Endothelial cell of umbilical vein (primary cell): ENCODE measurements around the gene SLC43A1. TPM values are rescaled to one million over a fixed set of nuclear protein-coding genes. Genes with fewer than 3 reads are reported as not detected.

Experiments used
- BruUV-seq: library from RNA; stranded (reverse); fragments of 400-500 nt; replicated peaks from 2 replicates; lab custom pipeline; 2021; lab: Mats Ljungman, UMichigan
- CTCF ChIA-PET: fragments of 300-600, 350-600 bp; sonication (Branson Sonifier 250); formaldehyde crosslinking; loops from one replicate; lab custom pipeline; 2021; ENCODE audit warnings: antibody characterized with exemption, inconsistent platforms; lab: Charles Lee
- POLR2A ChIA-PET: fragments of 300-600, 350-600 bp; sonication (Branson Sonifier 250); formaldehyde crosslinking; loops from one replicate; lab custom pipeline; 2021; ENCODE audit warnings: antibody characterized with exemption, inconsistent platforms; lab: Charles Lee
- DNase-seq: peaks from one replicate; pipeline ENCODE4 v3.0.0-alpha.2; 2011; ENCODE audit warnings: low read depth, low spot score
- FAIRE-seq: peaks from 2 replicates; lab custom pipeline; 2011; peaks lifted over from hg19 to GRCh38; lab: Jason Lieb, UNC
- H2AFZ ChIP-seq: 2 replicates; pipeline ENCODE4 v1.6.0; 2012; ENCODE audit warnings: low read depth, low read length, control low read depth, inconsistent platforms
- H3K27ac ChIP-seq: 2 replicates; pipeline ENCODE4 v1.5.1; 2011; ENCODE audit warnings: low read depth, mild to moderate bottlenecking, control low read depth, low read length, moderate library complexity; ENCODE audit not compliant: insufficient read depth
- H3K27me3 ChIP-seq, 2 experiments: 2 replicates each; pipeline versions ENCODE4 v1.6.0 to v1.6.1; 2011; ENCODE audit warnings: low read length in 2 of 2, mixed read lengths in 1 of 2; ENCODE audit not compliant: control insufficient read depth in 2 of 2, insufficient read depth in 2 of 2
- H3K36me3 ChIP-seq, 2 experiments: 2 replicates in 1 of 2; 3 replicates in 1 of 2; pipeline ENCODE4 v1.5.1; 2011; ENCODE audit warnings: low read length in 2 of 2, mild to moderate bottlenecking in 1 of 2, moderate library complexity in 1 of 2; ENCODE audit not compliant: control insufficient read depth in 2 of 2, insufficient read depth in 2 of 2; ENCODE audit errors: extremely low read depth in 1 of 2
- H3K4me1 ChIP-seq: 3 replicates; pipeline ENCODE4 v1.5.1; 2011; ENCODE audit warnings: mild to moderate bottlenecking, low read length; ENCODE audit not compliant: control insufficient read depth, insufficient read depth; ENCODE audit errors: extremely low read depth
- H3K4me2 ChIP-seq: 2 replicates; pipeline ENCODE4 v1.6.1; 2011; ENCODE audit warnings: low read length, control low read depth, mixed read lengths; ENCODE audit not compliant: insufficient read depth
- H3K4me3 ChIP-seq, 3 experiments: fragments of 200-600 bp in 1 of 3; sonication (generic), shearing (Covaris generic) in 1 of 3; replicated peaks in 1 of 3; 2 replicates each; pipeline ENCODE4 v1.5.1; 2011 to 2016; ENCODE audit warnings: control low read depth in 3 of 3, low read length in 3 of 3, mild to moderate bottlenecking in 2 of 3, inconsistent platforms in 1 of 3, low read depth in 1 of 3, moderate library complexity in 1 of 3; ENCODE audit not compliant: insufficient read depth in 1 of 3
- H3K79me2 ChIP-seq: 2 replicates; pipeline ENCODE4 v1.6.0; 2012; ENCODE audit warnings: low read length, inconsistent platforms; ENCODE audit not compliant: control insufficient read depth, insufficient read depth
- H3K9ac ChIP-seq: replicated peaks from 2 replicates; pipeline ENCODE3; 2011; ENCODE audit warnings: low read length, control low read depth; ENCODE audit not compliant: insufficient read depth; ENCODE audit errors: extremely low read depth
- H3K9me1 ChIP-seq: replicated peaks from 3 replicates; pipeline ENCODE4 v1.6.0; 2011; ENCODE audit warnings: mild to moderate bottlenecking, low read length; ENCODE audit not compliant: control insufficient read depth, insufficient read depth; ENCODE audit errors: extremely low read depth
- H3K9me3 ChIP-seq: replicated peaks from 2 replicates; pipeline ENCODE4 v1.5.1; 2012; ENCODE audit warnings: low read length, inconsistent platforms; ENCODE audit not compliant: control insufficient read depth, insufficient read depth
- H4K20me1 ChIP-seq: replicated peaks from 2 replicates; pipeline ENCODE3; 2011; ENCODE audit warnings: mild to moderate bottlenecking, low read length; ENCODE audit not compliant: control insufficient read depth, insufficient read depth; ENCODE audit errors: extremely low read depth
- EZH2 ChIP-seq: IDR thresholded peaks from 2 replicates; pipeline ENCODE4 v1.6.1; 2012; ENCODE audit warnings: borderline replicate concordance, low read depth, mild to moderate bottlenecking, moderate library complexity, low read length, inconsistent platforms; ENCODE audit not compliant: severe bottlenecking
- FOS ChIP-seq: IDR thresholded peaks from 2 replicates; pipeline ENCODE4 v1.6.1; 2011; ENCODE audit warnings: mild to moderate bottlenecking, low read length, moderate library complexity, borderline replicate concordance; ENCODE audit not compliant: insufficient read depth
- GATA2 ChIP-seq: IDR thresholded peaks from 2 replicates; pipeline ENCODE4 v1.7.0; 2011; ENCODE audit warnings: low read depth, mild to moderate bottlenecking, moderate library complexity, mixed read lengths, low read length; ENCODE audit not compliant: insufficient read length, insufficient read depth
- JUN ChIP-seq: IDR thresholded peaks from 2 replicates; pipeline ENCODE4 v1.6.1; 2011; ENCODE audit warnings: borderline replicate concordance, low read depth; ENCODE audit not compliant: insufficient read length, insufficient read depth
- MYC ChIP-seq: IDR thresholded peaks from one replicate; pipeline ENCODE4 v1.6.1; 2011; ENCODE audit warnings: mild to moderate bottlenecking, low read depth, low read length
- POLR2A ChIP-seq: IDR thresholded peaks from 2 replicates; pipeline ENCODE4 v1.6.1; 2012; ENCODE audit warnings: low read depth, mild to moderate bottlenecking, control low read depth, low read length
- POLR2AphosphoS5 ChIP-seq: IDR thresholded peaks from 2 replicates; pipeline ENCODE4 v1.6.1; 2012; ENCODE audit warnings: low read depth, mild to moderate bottlenecking, control low read depth, low read length, moderate library complexity; ENCODE audit not compliant: insufficient read depth
- dilution Hi-C: fragments of 300-500 bp; cut with MboI; formaldehyde crosslinking; loops from one replicate; pipeline ENCODE4 v1.15.0; 2019; ENCODE audit warnings: low sequenced_read_pairs; ENCODE audit not compliant: extremely low pct_ligation_motif_present
- intact Hi-C: fragments of 100-400 bp; cut with micrococcal nuclease; formaldehyde crosslinking; loops from one replicate; pipeline ENCODE4 v1.10.0; 2022
- polyA plus RNA-seq, 4 experiments: library from polyadenylated mRNA; depleted of rRNA in 3 of 4; stranded (reverse) in 3 of 4; unstranded in 1 of 4; fragments of >200 nt; gene quantifications; 2 replicates each; pipeline versions ENCODE4 v1.2.1 to v1.2.3, GENCODE V29; 2011 to 2012; ENCODE audit warnings: missing spikeins in 1 of 4
- total RNA-seq: library from RNA; stranded (reverse); gene quantifications from 2 replicates; pipeline ENCODE4 v1.2.3, GENCODE V29; 2021
- TF ChIP-seq, protein P1 (sequence below), 2 donors: IDR thresholded peaks; 1 replicate in 1 of 2; 2 replicates in 1 of 2; pipeline ENCODE4 v1.5.1; 2011; ENCODE audit warnings: low read length in 2 of 2, mild to moderate bottlenecking in 2 of 2, moderate library complexity in 2 of 2, control low read depth in 1 of 2, inconsistent platforms in 1 of 2, low read depth in 1 of 2; ENCODE audit not compliant: insufficient read depth in 1 of 2; ENCODE audit errors: extremely low read depth in 1 of 2
- TF ChIP-seq, protein P2 (sequence below): IDR thresholded peaks from 2 replicates; pipeline ENCODE4 v1.6.1; 2011; ENCODE audit not compliant: insufficient read depth, insufficient read length

The SLC43A1 gene
- total and polyA plus RNA-seq, 2 donors (not counting 3 experiments of a cell fraction or from before 2014, with no cell fraction given) = 13.7 to 19.5 TPM

DNA sequence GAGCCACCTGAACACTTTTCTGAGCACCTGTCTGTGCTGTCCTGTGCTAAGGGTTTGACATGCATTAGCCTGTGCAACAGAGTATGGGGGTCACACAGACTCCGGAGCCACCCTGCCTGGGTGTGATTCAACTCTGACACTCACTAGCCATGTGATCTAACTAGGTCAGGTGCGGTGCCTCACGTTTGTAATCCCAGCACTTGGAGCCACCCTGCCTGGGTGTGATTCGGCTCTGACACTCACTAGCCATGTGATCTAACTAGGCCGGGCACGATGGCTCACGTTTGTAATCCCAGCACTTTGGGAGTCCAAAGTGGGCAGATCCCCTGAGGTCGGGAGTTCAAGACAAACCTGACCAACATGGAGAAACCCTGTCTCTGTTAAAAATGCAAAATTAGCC, 40.5 kb upstream of the SLC43A1 start:
- Histone ChIP-seq H3K4me3 (no peak overlapping the region), H4K20me1 (no peaks in the 10 kb centered on the region), H3K9me3 (no peaks in the 10 kb centered on the region), H3K4me1 (no peaks in the 10 kb centered on the region), H3K9ac (no peak overlapping the region), H3K36me3 (peaks cover 0 to 5% of the 10 kb centered on the region in 2 experiments), H3K27ac (no peak overlapping the region), H3K4me2 (no peak overlapping the region), H3K79me2 (no peaks in the 10 kb centered on the region), H3K9me1 (no peaks in the 10 kb centered on the region), H3K27me3 (no peaks in the 10 kb centered on the region), H2AFZ (no peak overlapping the region)
- ChIA-PET POLR2A (no interaction called here), CTCF (interaction anchor here (0.5 kb wide), 1 partner anchor 77 kb away, joined by 3 read pairs; no protein-coding TSS in a partner anchor)
- dilution Hi-C loops = no loop called here
- intact Hi-C loops = no loop called here
- no TSS peak for BruUV-seq
- FAIRE-seq = no peak
- no peak for DNase-seq
- TF ChIP-seq MYC (no peak), EZH2 (no peak), POLR2AphosphoS5 (no peak)

DNA sequence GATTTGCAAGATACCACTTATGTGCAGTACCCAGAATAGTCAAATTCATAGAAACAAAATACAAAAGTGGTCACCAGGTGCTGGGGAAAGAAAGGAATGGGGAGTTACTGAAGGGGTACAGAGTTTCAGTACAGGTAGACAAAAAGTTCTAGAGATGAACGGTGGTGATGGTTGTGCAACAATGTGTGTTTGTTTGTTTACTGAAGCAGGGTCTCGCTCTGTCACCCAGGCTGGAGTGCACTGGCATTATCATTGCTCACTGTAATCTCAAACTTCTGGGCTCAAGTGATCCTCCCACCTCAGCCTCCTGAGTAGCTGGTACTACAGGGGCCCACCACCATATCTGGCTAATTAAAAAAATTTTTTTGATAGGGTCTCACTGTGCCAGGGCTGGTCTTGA, 39.9 kb upstream of the SLC43A1 start:
- FAIRE-seq (no peak), DNase-seq (no peak)
- no peaks in the 10 kb centered on the region for H3K79me2 ChIP-seq
- H2AFZ ChIP-seq = no peak overlapping the region
- no peaks in the 10 kb centered on the region for H3K9me1 ChIP-seq
- H3K27me3 ChIP-seq = no peaks in the 10 kb centered on the region
- H3K4me3 ChIP-seq = no peak overlapping the region
- intact Hi-C loops = no loop called here
- H3K4me1 ChIP-seq = no peaks in the 10 kb centered on the region
- H3K4me2 ChIP-seq = no peak overlapping the region
- peaks cover 0 to 5% of the 10 kb centered on the region in 2 experiments for H3K36me3 ChIP-seq
- H3K9me3 ChIP-seq = no peaks in the 10 kb centered on the region
- POLR2A ChIA-PET = no interaction called here
- TF ChIP-seq GATA2 = no peak
- no peak for TF ChIP-seq FOS
- TF ChIP-seq, protein P1, sequence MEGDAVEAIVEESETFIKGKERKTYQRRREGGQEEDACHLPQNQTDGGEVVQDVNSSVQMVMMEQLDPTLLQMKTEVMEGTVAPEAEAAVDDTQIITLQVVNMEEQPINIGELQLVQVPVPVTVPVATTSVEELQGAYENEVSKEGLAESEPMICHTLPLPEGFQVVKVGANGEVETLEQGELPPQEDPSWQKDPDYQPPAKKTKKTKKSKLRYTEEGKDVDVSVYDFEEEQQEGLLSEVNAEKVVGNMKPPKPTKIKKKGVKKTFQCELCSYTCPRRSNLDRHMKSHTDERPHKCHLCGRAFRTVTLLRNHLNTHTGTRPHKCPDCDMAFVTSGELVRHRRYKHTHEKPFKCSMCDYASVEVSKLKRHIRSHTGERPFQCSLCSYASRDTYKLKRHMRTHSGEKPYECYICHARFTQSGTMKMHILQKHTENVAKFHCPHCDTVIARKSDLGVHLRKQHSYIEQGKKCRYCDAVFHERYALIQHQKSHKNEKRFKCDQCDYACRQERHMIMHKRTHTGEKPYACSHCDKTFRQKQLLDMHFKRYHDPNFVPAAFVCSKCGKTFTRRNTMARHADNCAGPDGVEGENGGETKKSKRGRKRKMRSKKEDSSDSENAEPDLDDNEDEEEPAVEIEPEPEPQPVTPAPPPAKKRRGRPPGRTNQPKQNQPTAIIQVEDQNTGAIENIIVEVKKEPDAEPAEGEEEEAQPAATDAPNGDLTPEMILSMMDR (IDR thresholded peaks at IDR 0.05; ENCODE audit: extremely low read depth in 1 of 2, insufficient read depth in 1 of 2, low read depth in 1 of 2, low read length in 2 of 2) = no peak
- TF ChIP-seq JUN = no peak
- no peak for TF ChIP-seq POLR2A
- no peak for TF ChIP-seq POLR2AphosphoS5
- TF ChIP-seq EZH2 = no peak
- TF ChIP-seq, protein P2, sequence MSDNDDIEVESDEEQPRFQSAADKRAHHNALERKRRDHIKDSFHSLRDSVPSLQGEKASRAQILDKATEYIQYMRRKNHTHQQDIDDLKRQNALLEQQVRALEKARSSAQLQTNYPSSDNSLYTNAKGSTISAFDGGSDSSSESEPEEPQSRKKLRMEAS = no peak
- no peak for TF ChIP-seq MYC
- dilution Hi-C loops = no loop called here
- no peaks in the 10 kb centered on the region for H4K20me1 ChIP-seq
- CTCF ChIA-PET = no interaction called here
- no TSS peak for BruUV-seq
- no peak overlapping the region for H3K9ac ChIP-seq
- H3K27ac ChIP-seq = no peak overlapping the region
